CD4-positive, alpha-beta T cell (primary cell): ENCODE data around the gene IL1RN. TPM values are rescaled to one million over a fixed set of nuclear protein-coding genes. Genes with fewer than 3 reads are reported as not detected.
A peak's percentile ranks its signal among the peaks of the same experiment; 100 is the strongest.

Experiments
- ATAC-seq: fragments of 200-7000 bp; cut with Tn5 transposase; one replicate; pipeline ENCODE4 v1.10.0; 2022; ENCODE audit warnings: mild to moderate bottlenecking; ENCODE audit not compliant: poor library complexity
- CTCF ChIA-PET: fragments of 350-600 bp; sonication (Branson Sonifier 250); formaldehyde crosslinking; loops from one replicate; lab custom pipeline; 2021; ENCODE audit warnings: antibody characterized with exemption, inconsistent platforms; lab: Charles Lee
- POLR2A ChIA-PET: fragments of 350-600 bp; sonication (Branson Sonifier 250); formaldehyde crosslinking; loops from one replicate; lab custom pipeline; 2021; ENCODE audit warnings: antibody characterized with exemption, inconsistent platforms; lab: Charles Lee
- DNase-seq, 14 experiments: peaks; one replicate each; pipeline ENCODE4 v3.0.0-alpha.2; 2013 to 2020; ENCODE audit warnings: mixed read lengths in 2 of 14
- H3K27ac ChIP-seq, 2 donors: one replicate each; pipeline versions ENCODE4 v1.5.1 to v1.7.0; 2013; ENCODE audit warnings: low read length in 2 of 2, low read depth in 1 of 2, mild to moderate bottlenecking in 1 of 2
- H3K27me3 ChIP-seq, 2 experiments: 1 replicate in 1 of 2; 2 replicates in 1 of 2; pipeline versions ENCODE4 v1.6.1 to v1.7.0; 2013; ENCODE audit warnings: low read length in 2 of 2, control low read depth in 1 of 2, mild to moderate bottlenecking in 1 of 2, moderate library complexity in 1 of 2; ENCODE audit not compliant: insufficient read depth in 2 of 2, control insufficient read depth in 1 of 2
- H3K36me3 ChIP-seq: one replicate; pipeline ENCODE4 v1.6.1; 2013; ENCODE audit warnings: low read length, control low read depth; ENCODE audit not compliant: insufficient read depth
- H3K4me1 ChIP-seq: one replicate; pipeline ENCODE4 v1.6.1; 2013; ENCODE audit warnings: low read length, control low read depth; ENCODE audit not compliant: insufficient read depth
- H3K4me3 ChIP-seq: one replicate; pipeline ENCODE4 v1.5.1; 2013; ENCODE audit warnings: mild to moderate bottlenecking, low read length, moderate library complexity
- H3K9me3 ChIP-seq, 2 experiments: 1 replicate in 1 of 2; 2 replicates in 1 of 2; pipeline versions ENCODE4 v1.6.1 to v1.7.0; 2013; ENCODE audit warnings: low read length in 2 of 2, mild to moderate bottlenecking in 2 of 2, control low read depth in 1 of 2, moderate library complexity in 1 of 2; ENCODE audit not compliant: control insufficient read depth in 1 of 2, insufficient read depth in 1 of 2
- H3K27ac Mint-ChIP-seq: one replicate; pipeline ENCODE4 v1.8.0; 2020; ENCODE audit warnings: mixed read lengths
- H3K27me3 Mint-ChIP-seq: one replicate; pipeline ENCODE4 v1.8.0; 2021; ENCODE audit warnings: mixed read lengths
- H3K36me3 Mint-ChIP-seq: one replicate; pipeline ENCODE4 v1.8.0; 2021; ENCODE audit warnings: low read depth, mixed read lengths
- H3K4me1 Mint-ChIP-seq: one replicate; pipeline ENCODE4 v1.8.0; 2021; ENCODE audit warnings: low read depth, mixed read lengths
- H3K4me3 Mint-ChIP-seq: one replicate; pipeline ENCODE4 v1.8.0; 2020; ENCODE audit warnings: mild to moderate bottlenecking, mixed read lengths
- H3K9me3 Mint-ChIP-seq: one replicate; pipeline ENCODE4 v1.8.0; 2020; ENCODE audit warnings: mixed read lengths
- CTCF ChIP-seq: fragments of 200-600 bp; IDR thresholded peaks from one replicate; pipeline ENCODE4 v1.8.0; 2022; ENCODE audit warnings: antibody characterized with exemption, mild to moderate bottlenecking
- intact Hi-C, 2 experiments: fragments of 100-400 bp; cut with DNase I in 1 of 2; cut with micrococcal nuclease in 1 of 2; formaldehyde crosslinking; loops; one replicate each; pipeline versions ENCODE4 v1.15.1 to v1.9.0; 2023 to 2025; cut with DNase I, micrococcal nuclease
- total RNA-seq, 174 experiments: library from RNA in 2 of 174; stranded (reverse) in 2 of 174; gene quantifications; one replicate each; pipeline ENCODE4 v1.2.3 and lab custom pipeline; 2021 to 2026

Gene IL1RN
- total RNA-seq, 2 experiments from 2014 or later: 0.31 to 0.58 TPM

- Histone ChIP-seq H3K4me3 (peak overlapping the region; percentile 79), H3K27ac (no peak overlapping the region), H3K27me3 (no peaks in the 10 kb centered on the region), H3K9me3 (no peaks in the 10 kb centered on the region), H3K36me3 (no peaks in the 10 kb centered on the region), H3K4me1 (peaks cover 23% of the 10 kb centered on the region)
- TF ChIP-seq CTCF: no peak
- Mint-ChIP-seq H3K27me3 (no peaks in the 10 kb centered on the region), H3K36me3 (peaks cover 6% of the 10 kb centered on the region), H3K27ac (peak overlapping the region; percentile 92), H3K9me3 (no peaks in the 10 kb centered on the region), H3K4me3 (peak overlapping the region; percentile 96), H3K4me1 (peaks cover 49% of the 10 kb centered on the region)
- ChIA-PET CTCF (interaction anchor here (1.2 to 2.4 kb wide), 8 partner anchors 9 to 46 kb away, joined by 3 to 13 read pairs (median 6); partner anchors contain the start of gene PSD4), POLR2A (interaction anchor here (1.1 to 5.2 kb wide), 8 partner anchors 8 to 45 kb away, joined by 3 to 91 read pairs (median 8); partner anchors contain the start of gene PSD4)
- intact Hi-C loops: loop anchor here (2.0 kb wide), 3 partner anchors 17 to 19 kb away; no protein-coding TSS in a partner anchor
- DNase-seq: peak in 1 of 14 experiments; percentile 50
- ATAC-seq: peak; percentile 37
These were observed 30.7 kb downstream of the IL1RN start for GRCh38 chr2:113157897-113158753.

- no peaks in the 10 kb centered on the region for H3K9me3 ChIP-seq
- no peaks in the 10 kb centered on the region for H3K27me3 ChIP-seq
- Mint-ChIP-seq H3K4me1 (peaks cover 51% of the 10 kb centered on the region), H3K4me3 (peak overlapping the region; percentile 96), H3K36me3 (peaks cover 6% of the 10 kb centered on the region), H3K27me3 (no peaks in the 10 kb centered on the region), H3K9me3 (no peaks in the 10 kb centered on the region), H3K27ac (peak overlapping the region; percentile 92)
- intact Hi-C loops: no loop called here
- DNase-seq: no peak
- no peak for TF ChIP-seq CTCF
- H3K4me1 ChIP-seq: peaks cover 23% of the 10 kb centered on the region
- POLR2A ChIA-PET: interaction anchor here (1.2 to 5.2 kb wide), 3 partner anchors 9 to 38 kb away, joined by 4 to 91 read pairs (median 27); partner anchors contain the start of gene PSD4
- H3K36me3 ChIP-seq: no peaks in the 10 kb centered on the region
- ATAC-seq: no peak
- no peak overlapping the region for H3K27ac ChIP-seq
- CTCF ChIA-PET: interaction anchor here (1.2 to 2.4 kb wide), 8 partner anchors 8 to 45 kb away, joined by 3 to 13 read pairs (median 6); partner anchors contain the start of gene PSD4
- H3K4me3 ChIP-seq: no peak overlapping the region
These were observed 31.6 kb downstream of the IL1RN start for GRCh38 chr2:113158884-113159553.

DNA sequence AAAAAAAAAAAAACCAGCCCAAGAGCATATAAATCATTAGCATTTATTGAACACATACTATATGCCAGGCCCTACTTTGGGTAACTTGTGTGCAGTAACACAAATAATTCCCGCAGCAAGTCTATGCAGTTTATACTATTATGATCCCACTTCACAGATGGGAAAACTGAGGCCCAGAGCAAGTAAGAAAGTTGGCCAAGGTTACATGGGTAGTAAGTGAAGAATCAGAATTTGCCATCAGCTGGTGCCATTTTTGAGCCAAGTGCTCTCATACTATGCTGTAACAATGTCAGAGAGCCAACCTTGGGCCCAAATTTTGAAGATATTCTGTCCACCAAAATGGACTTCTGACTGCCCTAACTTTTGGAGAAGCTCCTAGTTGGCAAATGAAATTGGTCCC is 32.9 kb downstream of the IL1RN start:
- Mint-ChIP-seq H3K27ac (no peak overlapping the region), H3K36me3 (peaks cover 6% of the 10 kb centered on the region), H3K9me3 (no peaks in the 10 kb centered on the region), H3K27me3 (no peaks in the 10 kb centered on the region), H3K4me1 (peaks cover 58% of the 10 kb centered on the region), H3K4me3 (no peak overlapping the region)
- POLR2A ChIA-PET: no interaction called here
- intact Hi-C loops: no loop called here
- peaks cover 31% of the 10 kb centered on the region for H3K4me1 ChIP-seq
- H3K27ac ChIP-seq: no peak overlapping the region
- H3K4me3 ChIP-seq: no peak overlapping the region
- no peaks in the 10 kb centered on the region for H3K36me3 ChIP-seq
- no peak for TF ChIP-seq CTCF
- no peaks in the 10 kb centered on the region for H3K27me3 ChIP-seq
- no peak for DNase-seq
- H3K9me3 ChIP-seq: no peaks in the 10 kb centered on the region
- ATAC-seq: no peak
- CTCF ChIA-PET: no interaction called here
